Stimulated activated CD4-positive, alpha-beta T cell treated with anti-CD3 and anti-CD28 coated beads, Interleukin-1b, Interleukin-23, amount 100 ng/mL, for 1 hour (primary cell): ENCODE results near the gene TMEM182.

ENCODE experiments used
- DNase-seq, 2 donors: peaks; one replicate each; pipeline ENCODE4 v3.0.0-alpha.2; 2020; ENCODE audit warnings: low read depth in 2 of 2

TMEM182 gene

GRCh38 chr2:102768253-102768652 lies 6.4 kb downstream of the TMEM182 start:
- DNase-seq: no peak

GRCh38 chr2:102768892-102769291 lies 7.1 kb downstream of the TMEM182 start:
- DNase-seq: no peak

- DNase-seq: no peak
Observed at GRCh38 chr2:102770506-102770905, 8.7 kb downstream of the TMEM182 start.

- no peak for DNase-seq
Observed at GRCh38 chr2:102771114-102771513, 9.3 kb downstream of the TMEM182 start.

GRCh38 chr2:102772659-102773058 lies 10.8 kb downstream of the TMEM182 start:
- no peak for DNase-seq

- no peak for DNase-seq
Observed at GRCh38 chr2:102773149-102773705, 11.4 kb downstream of the TMEM182 start.

GRCh38 chr2:102778260-102778659 lies 16.4 kb downstream of the TMEM182 start:
- DNase-seq: no peak

- no peak for DNase-seq
Observed at GRCh38 chr2:102780467-102780866, 18.6 kb downstream of the TMEM182 start.

- DNase-seq: no peak
Observed at GRCh38 chr2:102782187-102782586, 20.4 kb downstream of the TMEM182 start.

- DNase-seq: no peak
Observed at GRCh38 chr2:102782933-102783332, 21.1 kb downstream of the TMEM182 start.

GRCh38 chr2:102783506-102784183 lies 21.8 kb downstream of the TMEM182 start:
- no peak for DNase-seq

GRCh38 chr2:102784940-102785339 lies 23.1 kb downstream of the TMEM182 start:
- DNase-seq: no peak

- no peak for DNase-seq
Observed at GRCh38 chr2:102788216-102788884, 26.5 kb downstream of the TMEM182 start.

GRCh38 chr2:102788885-102789260 lies 27.0 kb downstream of the TMEM182 start:
- DNase-seq: no peak

- DNase-seq: no peak
Observed at GRCh38 chr2:102789349-102790090, 27.7 kb downstream of the TMEM182 start.

GRCh38 chr2:102790091-102790455 lies 28.2 kb downstream of the TMEM182 start:
- no peak for DNase-seq

- DNase-seq: no peak
Observed at GRCh38 chr2:102792568-102793208, 30.9 kb downstream of the TMEM182 start.

- DNase-seq: no peak
Observed at GRCh38 chr2:102795641-102796040, 33.8 kb downstream of the TMEM182 start.

GRCh38 chr2:102796337-102796736 lies 34.5 kb downstream of the TMEM182 start:
- DNase-seq: no peak

- DNase-seq: no peak
Observed at GRCh38 chr2:102797486-102797885, 35.7 kb downstream of the TMEM182 start.

GRCh38 chr2:102798181-102798580 lies 36.4 kb downstream of the TMEM182 start:
- no peak for DNase-seq

GRCh38 chr2:102801098-102801718 lies 39.4 kb downstream of the TMEM182 start:
- no peak for DNase-seq
